OCI-LY7 (cell line): ENCODE data around the gene KRT39. TPM values are rescaled to one million over a fixed set of nuclear protein-coding genes. Genes with fewer than 3 reads are reported as not detected.

Experiments
- Bru-seq: library from RNA; stranded (reverse); fragments of 400-500 nt; gene quantifications from one replicate; lab custom pipeline; 2021; lab: Mats Ljungman, UMichigan
- BruChase-seq, 2 experiments: library from RNA; stranded (reverse); fragments of 400-500 nt; gene quantifications; one replicate each; lab custom pipeline; 2021; lab: Mats Ljungman, UMichigan
- BruUV-seq: library from RNA; stranded (reverse); fragments of 400-500 nt; replicated peaks from 2 replicates; lab custom pipeline; 2021; lab: Mats Ljungman, UMichigan
- CTCF ChIA-PET: fragments of 300-600 bp; sonication (Branson Sonifier 250); formaldehyde crosslinking; loops from one replicate; lab custom pipeline; 2022; ENCODE audit warnings: antibody characterized with exemption; ENCODE audit not compliant: unreplicated experiment; lab: Charles Lee
- POLR2A ChIA-PET: fragments of 300-600 bp; sonication (Branson Sonifier 250); formaldehyde crosslinking; loops from one replicate; lab custom pipeline; 2022; ENCODE audit warnings: antibody characterized with exemption; lab: Charles Lee
- DNase-seq: peaks from one replicate; pipeline ENCODE4 v3.0.0-alpha.2; 2015; ENCODE audit warnings: low spot score
- H2AFZ ChIP-seq: fragments of 200-600 bp; sonication (generic), shearing (Covaris generic); 2 replicates; pipeline ENCODE4 v1.6.1; 2014; ENCODE audit warnings: mild to moderate bottlenecking, antibody characterized with exemption, low read length, moderate library complexity
- H3K27ac ChIP-seq: fragments of 200-600 bp; sonication (generic); 2 replicates; pipeline ENCODE4 v1.5.1; 2014; ENCODE audit warnings: mixed run types, low read depth, mild to moderate bottlenecking, moderate library complexity, low read length, inconsistent platforms; ENCODE audit not compliant: poor library complexity, severe bottlenecking
- H3K36me3 ChIP-seq: fragments of 200-600 bp; sonication (generic); 2 replicates; pipeline ENCODE4 v1.6.1; 2014; ENCODE audit warnings: mild to moderate bottlenecking, antibody characterized with exemption, low read length, moderate library complexity, mixed read lengths; ENCODE audit not compliant: insufficient read depth
- H3K4me1 ChIP-seq: fragments of 200-600 bp; sonication (generic); 2 replicates; pipeline ENCODE4 v1.5.1; 2014; ENCODE audit warnings: mild to moderate bottlenecking, low read length; ENCODE audit not compliant: insufficient read depth, poor library complexity, severe bottlenecking
- H3K4me2 ChIP-seq: fragments of 200-600 bp; sonication (generic); 2 replicates; pipeline ENCODE4 v1.6.1; 2014; ENCODE audit warnings: mild to moderate bottlenecking, low read length
- H3K4me3 ChIP-seq: fragments of 200-600 bp; sonication (generic); 2 replicates; pipeline ENCODE4 v1.5.1; 2014; ENCODE audit warnings: mild to moderate bottlenecking, low read depth, low read length; ENCODE audit not compliant: poor library complexity, severe bottlenecking
- H3K79me2 ChIP-seq: fragments of 200-600 bp; sonication (generic); 2 replicates; pipeline ENCODE4 v1.6.1; 2016; ENCODE audit warnings: low read depth, mild to moderate bottlenecking, low read length, moderate library complexity, mixed read lengths; ENCODE audit not compliant: insufficient read depth
- H3K9me2 ChIP-seq: fragments of 200-600 bp; sonication (generic); 2 replicates; pipeline ENCODE4 v1.6.1; 2016; ENCODE audit warnings: mild to moderate bottlenecking, low read length, mixed read lengths; ENCODE audit not compliant: insufficient read depth
- H3K9me3 ChIP-seq: fragments of 200-600 bp; sonication (generic); 2 replicates; pipeline ENCODE4 v1.6.1; 2014; ENCODE audit warnings: mild to moderate bottlenecking, mixed run types, low read length, mixed read lengths
- H4K20me1 ChIP-seq: fragments of 200-600 bp; sonication (generic); 2 replicates; pipeline ENCODE4 v1.6.1; 2014; ENCODE audit warnings: mild to moderate bottlenecking, antibody characterized with exemption, low read length, moderate library complexity, mixed read lengths; ENCODE audit not compliant: insufficient read depth
- EZH2phosphoT487 ChIP-seq: fragments of 200-600 bp; sonication (generic); IDR thresholded peaks from 2 replicates; pipeline ENCODE4 v1.6.1; 2018; ENCODE audit warnings: low read depth, borderline replicate concordance, mild to moderate bottlenecking, mixed run types, antibody characterized with exemption, low read length, moderate library complexity, mixed read lengths
- intact Hi-C: fragments of 100-400 bp; cut with micrococcal nuclease; formaldehyde crosslinking; loops from one replicate; pipeline ENCODE4 v1.10.0; 2022; ENCODE audit not compliant: unreplicated experiment
- long read RNA-seq: library from polyadenylated mRNA; stranded (forward); transcript quantifications from one replicate; pipeline ENCODE4 v2.0.0, GENCODE V29; 2022
- total RNA-seq, 2 experiments: library from RNA; depleted of rRNA in 1 of 2; stranded (reverse); fragments of >200 nt in 1 of 2; shearing (Covaris generic) in 1 of 2; gene quantifications; 2 replicates each; pipeline ENCODE4 v1.2.3, GENCODE V29; 2014 to 2022
- TF ChIP-seq, protein P1 (sequence below): fragments of 200-600 bp; sonication (generic); conservative IDR thresholded peaks from 2 replicates; pipeline ENCODE4 v1.5.1; 2014; ENCODE audit warnings: mild to moderate bottlenecking, antibody characterized with exemption, low read length, moderate library complexity, mixed read lengths

The KRT39 gene
- not detected in 2 replicates for total RNA-seq (2014; rRNA removed; shearing (Covaris generic))
- not detected in 2 replicates for total RNA-seq (2022)
- Bru-seq, nascent RNA, result not detected
- not detected for BruChase-seq, experiment 1, labeled RNA remaining after a 6-hour chase
- BruChase-seq, experiment 2, labeled RNA remaining after a 2-hour chase, result not detected
- long read RNA-seq, result 0 reads

- Histone ChIP-seq H4K20me1 (no peaks in the 10 kb centered on the region), H3K36me3 (no peaks in the 10 kb centered on the region), H3K4me2 (no peak within 1 kb of the TSS), H3K4me1 (no peaks in the 10 kb centered on the region), H3K9me3 (no peaks in the 10 kb centered on the region), H2AFZ (no peak within 1 kb of the TSS), H3K9me2 (no peaks in the 10 kb centered on the region), H3K79me2 (no peaks in the 10 kb centered on the region), H3K27ac (no peak within 1 kb of the TSS), H3K4me3 (no peak within 1 kb of the TSS)
- intact Hi-C loops, result no loop called here
- POLR2A ChIA-PET, result no interaction called here
- DNase-seq, result no peak
- CTCF ChIA-PET, result no interaction called here
- BruUV-seq, result no TSS peak
- TF ChIP-seq, protein P1, sequence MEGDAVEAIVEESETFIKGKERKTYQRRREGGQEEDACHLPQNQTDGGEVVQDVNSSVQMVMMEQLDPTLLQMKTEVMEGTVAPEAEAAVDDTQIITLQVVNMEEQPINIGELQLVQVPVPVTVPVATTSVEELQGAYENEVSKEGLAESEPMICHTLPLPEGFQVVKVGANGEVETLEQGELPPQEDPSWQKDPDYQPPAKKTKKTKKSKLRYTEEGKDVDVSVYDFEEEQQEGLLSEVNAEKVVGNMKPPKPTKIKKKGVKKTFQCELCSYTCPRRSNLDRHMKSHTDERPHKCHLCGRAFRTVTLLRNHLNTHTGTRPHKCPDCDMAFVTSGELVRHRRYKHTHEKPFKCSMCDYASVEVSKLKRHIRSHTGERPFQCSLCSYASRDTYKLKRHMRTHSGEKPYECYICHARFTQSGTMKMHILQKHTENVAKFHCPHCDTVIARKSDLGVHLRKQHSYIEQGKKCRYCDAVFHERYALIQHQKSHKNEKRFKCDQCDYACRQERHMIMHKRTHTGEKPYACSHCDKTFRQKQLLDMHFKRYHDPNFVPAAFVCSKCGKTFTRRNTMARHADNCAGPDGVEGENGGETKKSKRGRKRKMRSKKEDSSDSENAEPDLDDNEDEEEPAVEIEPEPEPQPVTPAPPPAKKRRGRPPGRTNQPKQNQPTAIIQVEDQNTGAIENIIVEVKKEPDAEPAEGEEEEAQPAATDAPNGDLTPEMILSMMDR, result no peak
- no peak for TF ChIP-seq EZH2phosphoT487
Observed at GRCh38 chr17:40966848-40967247, at the start of gene KRT39. Gene KRT39, minus strand, starts transcription at chr17:40966948. Its CDS starts 92 bp downstream, at chr17:40966856.

DNA sequence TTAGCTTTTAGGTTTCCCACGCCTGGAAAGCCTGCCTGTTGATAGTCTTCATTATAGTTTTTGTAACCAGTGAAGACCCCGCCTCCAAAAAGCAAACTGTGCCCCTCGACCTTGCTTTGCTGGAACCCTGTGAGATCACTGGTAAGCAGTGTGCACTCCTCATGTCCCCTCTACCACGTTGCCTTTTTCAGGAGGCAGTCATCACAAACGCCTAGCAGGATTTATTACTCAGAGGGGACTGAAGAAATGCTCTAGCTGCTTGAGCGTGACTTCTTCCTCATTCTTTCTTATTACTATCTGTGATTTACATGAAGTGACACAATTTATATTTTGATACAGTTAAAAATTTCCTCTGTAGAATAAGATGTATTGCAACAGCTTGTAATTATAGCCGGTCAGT lies 48.7 kb upstream of the KRT39 start:
- no peaks in the 10 kb centered on the region for H3K9me2 ChIP-seq
- no peaks in the 10 kb centered on the region for H4K20me1 ChIP-seq
- TF ChIP-seq EZH2phosphoT487, result no peak
- TF ChIP-seq, protein P1, result no peak
- H3K4me1 ChIP-seq, result no peaks in the 10 kb centered on the region
- no peak for DNase-seq
- no peaks in the 10 kb centered on the region for H3K36me3 ChIP-seq
- no peak overlapping the region for H3K4me2 ChIP-seq
- H3K79me2 ChIP-seq, result no peaks in the 10 kb centered on the region
- no peaks in the 10 kb centered on the region for H3K9me3 ChIP-seq
- ChIA-PET POLR2A (no interaction called here), CTCF (no interaction called here)
- intact Hi-C loops, result no loop called here
- no peak overlapping the region for H3K4me3 ChIP-seq
- no TSS peak for BruUV-seq
- no peak overlapping the region for H3K27ac ChIP-seq
- no peak overlapping the region for H2AFZ ChIP-seq

- Histone ChIP-seq H3K36me3 (no peaks in the 10 kb centered on the region), H3K4me2 (no peak overlapping the region), H3K4me1 (no peaks in the 10 kb centered on the region), H3K79me2 (no peaks in the 10 kb centered on the region), H3K9me2 (no peaks in the 10 kb centered on the region), H3K27ac (no peak overlapping the region), H3K4me3 (no peak overlapping the region), H2AFZ (no peak overlapping the region), H3K9me3 (no peaks in the 10 kb centered on the region), H4K20me1 (no peaks in the 10 kb centered on the region)
- intact Hi-C loops, result no loop called here
- no peak for TF ChIP-seq EZH2phosphoT487
- TF ChIP-seq, protein P1, result no peak
- BruUV-seq, result no TSS peak
- DNase-seq, result no peak
- ChIA-PET CTCF (no interaction called here), POLR2A (no interaction called here)
Observed at GRCh38 chr17:41013606-41014005, 46.9 kb upstream of the KRT39 start.
